ENCODE measurements around the gene DCC.

The DCC gene

DNA sequence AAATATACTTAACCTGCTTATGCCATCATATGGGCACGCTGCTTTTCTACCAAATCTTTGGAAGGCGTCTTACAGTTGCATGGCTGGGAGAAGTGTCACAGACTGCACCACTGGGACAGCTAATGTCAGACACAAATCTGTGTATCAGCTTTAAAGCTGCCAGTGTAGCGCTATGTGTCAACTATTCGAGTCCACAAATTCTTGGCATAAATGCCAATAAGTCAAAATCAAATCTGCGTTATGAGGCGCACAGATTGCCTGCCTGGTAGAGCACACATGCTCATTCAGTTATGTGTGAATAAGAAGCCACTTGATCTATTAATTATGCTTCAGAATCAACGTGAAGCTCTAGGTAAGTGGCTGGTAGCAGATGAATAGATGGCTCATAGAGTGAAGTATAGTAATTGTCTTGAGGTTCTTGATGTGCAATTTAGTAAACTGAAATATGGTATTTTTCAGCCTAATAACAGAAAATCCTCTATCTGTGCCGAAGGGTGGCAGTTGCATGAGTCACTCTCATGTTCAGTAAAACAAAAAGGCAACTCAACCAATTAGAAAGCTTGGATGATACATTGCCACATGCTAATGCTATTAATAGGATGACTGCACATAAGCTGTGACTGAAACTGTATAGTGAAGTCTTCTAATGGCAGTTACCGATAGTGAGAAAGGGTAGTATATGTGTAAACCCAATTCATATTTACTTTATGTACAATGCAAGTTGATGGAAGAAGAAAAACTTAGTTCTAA lies 52.0 kb downstream of the DCC start:
- Histone ChIP-seq H3K4me3 (ENCODE audit: extremely low read depth, insufficient read depth, low read length, poor library complexity, severe bottlenecking) (no peak overlapping the region), H3K4me1 (ENCODE audit: control insufficient read depth, insufficient read depth, low read length, poor library complexity, severe bottlenecking) (no peaks in the 10 kb centered on the region), H3K36me3 (ENCODE audit: control insufficient read depth, insufficient read depth, low read length) (no peaks in the 10 kb centered on the region), H3K27ac (ENCODE audit: low read depth, low read length, severe bottlenecking) (no peak overlapping the region), H3K9me3 (ENCODE audit: control insufficient read depth, low read length) (no peaks in the 10 kb centered on the region)
- WGBS, 2 experiments (ENCODE audit: insufficient coverage in 2 of 2), result 89 to 93% methylated on average over 7 of the region's 9 CpGs

DNA sequence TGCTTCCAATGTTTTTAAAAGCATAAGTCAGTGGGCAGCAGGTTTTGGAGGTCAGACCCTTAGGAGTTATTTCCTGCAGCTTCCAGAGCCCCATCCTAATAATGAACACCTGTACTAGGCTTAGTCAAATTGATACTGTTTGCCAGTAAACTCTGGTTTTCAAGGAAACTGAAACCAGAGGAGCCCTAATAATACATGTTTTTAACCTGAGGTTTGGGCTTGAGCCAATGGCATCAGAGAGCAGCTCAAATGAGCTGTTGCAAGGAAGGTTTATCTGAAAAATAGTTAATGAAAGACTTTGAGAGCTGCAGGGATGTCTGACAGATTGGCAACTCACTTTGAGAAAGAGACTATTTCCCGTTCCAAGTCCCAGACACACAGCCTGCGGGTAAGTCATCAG lies 54.6 kb downstream of the DCC start:
- no peaks in the 10 kb centered on the region for H3K9me3 ChIP-seq (ENCODE audit: control insufficient read depth, low read length)
- H3K4me3 ChIP-seq (ENCODE audit: extremely low read depth, insufficient read depth, low read length, poor library complexity, severe bottlenecking), result no peak overlapping the region
- WGBS, 2 experiments (ENCODE audit: insufficient coverage in 2 of 2), result 74 to 88% methylated on average over 1 to 2 of the region's 2 CpGs
- no peaks in the 10 kb centered on the region for H3K4me1 ChIP-seq (ENCODE audit: control insufficient read depth, insufficient read depth, low read length, poor library complexity, severe bottlenecking)
- no peak overlapping the region for H3K27ac ChIP-seq (ENCODE audit: low read depth, low read length, severe bottlenecking)
- H3K36me3 ChIP-seq (ENCODE audit: control insufficient read depth, insufficient read depth, low read length), result no peaks in the 10 kb centered on the region

DNA sequence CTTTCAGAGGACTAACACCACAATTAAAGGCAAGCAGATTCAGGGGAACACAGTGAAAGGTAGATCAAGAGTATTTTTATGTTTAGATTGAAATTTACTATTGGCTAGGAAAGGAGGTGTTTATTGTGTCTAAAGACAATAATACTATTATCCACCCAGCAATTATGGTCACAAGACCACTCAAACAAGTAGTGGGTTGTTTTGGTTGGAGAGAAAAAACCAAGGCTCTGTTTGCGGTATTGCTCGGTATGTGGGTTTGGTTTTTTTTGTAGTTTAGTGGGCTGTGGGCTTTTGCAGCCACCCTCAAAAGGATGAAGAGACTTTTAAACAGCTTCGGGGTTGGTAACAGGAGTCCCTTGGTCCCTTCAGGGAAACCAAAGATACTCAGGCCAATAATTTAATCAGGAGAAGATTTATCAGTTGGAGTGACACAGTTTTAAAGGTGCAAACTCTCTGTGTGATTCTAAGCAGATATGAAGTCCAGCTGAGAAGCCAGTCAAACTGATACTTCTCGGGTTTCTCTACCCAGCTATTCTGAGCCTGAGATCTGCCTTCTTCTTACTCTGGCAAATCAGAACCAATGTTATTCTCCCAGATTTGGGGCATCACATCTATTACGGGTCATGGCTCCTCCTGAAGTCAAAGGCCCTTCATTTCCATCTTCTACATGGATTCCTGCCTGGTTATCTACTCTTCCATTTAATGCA lies 55.3 kb downstream of the DCC start:
- Histone ChIP-seq H3K4me1 (ENCODE audit: control insufficient read depth, insufficient read depth, low read length, poor library complexity, severe bottlenecking) (no peaks in the 10 kb centered on the region), H3K36me3 (ENCODE audit: control insufficient read depth, insufficient read depth, low read length) (no peaks in the 10 kb centered on the region), H3K27ac (ENCODE audit: low read depth, low read length, severe bottlenecking) (no peak overlapping the region), H3K4me3 (ENCODE audit: extremely low read depth, insufficient read depth, low read length, poor library complexity, severe bottlenecking) (no peak overlapping the region), H3K9me3 (ENCODE audit: control insufficient read depth, low read length) (no peaks in the 10 kb centered on the region)
- 75 to 79% methylated on average over 3 of the region's 5 CpGs for WGBS, 2 experiments (ENCODE audit: insufficient coverage in 2 of 2)

DNA sequence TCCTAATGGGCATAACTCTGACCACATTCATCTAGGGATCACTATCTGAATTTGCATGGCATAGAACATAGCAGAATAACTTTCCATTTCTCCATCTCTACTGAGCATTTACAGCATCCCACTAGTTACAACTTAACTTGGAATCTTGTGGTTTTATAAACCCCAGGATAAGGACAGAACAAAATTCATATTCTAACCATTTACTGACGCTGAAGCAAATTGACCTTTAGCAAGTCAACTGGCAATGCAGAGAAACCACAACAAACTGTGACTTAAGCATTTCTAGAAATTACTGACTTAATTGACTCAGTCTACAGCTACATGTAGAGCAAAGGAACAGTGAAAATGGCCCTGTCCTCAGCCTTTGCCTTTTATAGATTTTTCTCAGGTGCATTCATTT lies 61.2 kb downstream of the DCC start:
- H3K9me3 ChIP-seq (ENCODE audit: control insufficient read depth, low read length), result no peaks in the 10 kb centered on the region
- H3K4me3 ChIP-seq (ENCODE audit: extremely low read depth, insufficient read depth, low read length, poor library complexity, severe bottlenecking), result no peak overlapping the region
- no peak overlapping the region for H3K27ac ChIP-seq (ENCODE audit: low read depth, low read length, severe bottlenecking)
- 67% methylated on average over 1 of the region's 1 CpG; no CpG with 5 or more reads in 1 of the 2 experiments for WGBS, 2 experiments (ENCODE audit: insufficient coverage in 2 of 2)
- no peaks in the 10 kb centered on the region for H3K4me1 ChIP-seq (ENCODE audit: control insufficient read depth, insufficient read depth, low read length, poor library complexity, severe bottlenecking)
- H3K36me3 ChIP-seq (ENCODE audit: control insufficient read depth, insufficient read depth, low read length), result no peaks in the 10 kb centered on the region

DNA sequence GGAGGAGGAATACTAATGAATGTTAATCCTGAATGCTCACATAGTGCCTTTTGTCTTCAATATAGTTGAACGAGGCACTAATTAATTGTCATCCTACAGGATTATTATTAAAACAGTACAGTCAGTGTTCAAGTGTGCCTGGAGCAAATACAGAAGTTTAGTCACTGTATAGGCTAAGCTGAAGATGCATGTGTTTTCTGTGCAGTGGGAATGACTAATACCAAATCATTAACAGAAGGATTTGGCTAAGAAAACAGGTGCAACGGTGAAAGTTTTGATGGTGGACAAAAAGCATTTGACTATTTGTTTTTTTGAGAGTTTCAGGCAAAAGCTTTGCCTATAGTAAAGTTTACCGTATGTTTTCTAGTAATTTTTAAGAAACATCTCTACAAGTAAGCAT lies 62.8 kb downstream of the DCC start:
- Histone ChIP-seq H3K4me1 (ENCODE audit: control insufficient read depth, insufficient read depth, low read length, poor library complexity, severe bottlenecking) (no peaks in the 10 kb centered on the region), H3K4me3 (ENCODE audit: extremely low read depth, insufficient read depth, low read length, poor library complexity, severe bottlenecking) (no peak overlapping the region), H3K27ac (ENCODE audit: low read depth, low read length, severe bottlenecking) (no peak overlapping the region), H3K36me3 (ENCODE audit: control insufficient read depth, insufficient read depth, low read length) (no peaks in the 10 kb centered on the region), H3K9me3 (ENCODE audit: control insufficient read depth, low read length) (no peaks in the 10 kb centered on the region)
- 57% methylated on average over 1 of the region's 3 CpGs; no CpG with 5 or more reads in 1 of the 2 experiments for WGBS, 2 experiments (ENCODE audit: insufficient coverage in 2 of 2)

DNA sequence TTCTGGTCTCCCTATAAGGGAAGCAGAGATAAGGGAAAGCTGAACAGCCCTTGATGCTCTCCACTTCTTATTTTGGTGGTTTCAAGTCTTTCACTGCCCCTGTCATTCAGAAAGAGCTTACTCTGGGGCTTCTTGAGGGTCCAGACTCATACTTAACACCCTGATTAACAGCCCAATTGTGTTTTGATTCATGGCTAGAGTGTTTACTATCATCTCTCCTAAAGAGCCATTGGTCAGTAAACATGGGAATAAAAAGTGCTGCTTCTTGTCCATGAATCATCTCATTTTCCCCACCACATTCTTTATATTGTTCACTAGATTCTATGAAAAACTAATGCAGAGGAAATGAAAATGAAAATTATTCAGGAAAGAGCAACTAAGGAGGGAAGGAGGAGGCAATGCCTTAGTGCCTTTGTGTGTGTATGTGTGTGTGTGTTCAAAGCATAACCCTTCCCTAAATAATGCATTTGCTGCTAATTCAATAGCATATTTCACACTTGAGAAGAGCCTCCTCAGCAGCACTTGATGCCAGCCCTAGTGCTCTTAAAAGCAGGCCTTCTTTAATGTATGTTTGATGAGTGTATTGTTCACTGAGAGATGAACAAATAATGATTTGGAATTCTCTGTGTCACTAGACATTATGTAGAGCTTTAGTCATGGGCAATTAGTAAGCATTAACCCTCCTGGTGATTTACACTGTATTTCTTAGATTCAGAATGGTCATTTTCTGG lies 63.5 kb downstream of the DCC start:
- Histone ChIP-seq H3K4me1 (ENCODE audit: control insufficient read depth, insufficient read depth, low read length, poor library complexity, severe bottlenecking) (no peaks in the 10 kb centered on the region), H3K36me3 (ENCODE audit: control insufficient read depth, insufficient read depth, low read length) (no peaks in the 10 kb centered on the region), H3K27ac (ENCODE audit: low read depth, low read length, severe bottlenecking) (no peak overlapping the region), H3K4me3 (ENCODE audit: extremely low read depth, insufficient read depth, low read length, poor library complexity, severe bottlenecking) (no peak overlapping the region), H3K9me3 (ENCODE audit: control insufficient read depth, low read length) (no peaks in the 10 kb centered on the region)

DNA sequence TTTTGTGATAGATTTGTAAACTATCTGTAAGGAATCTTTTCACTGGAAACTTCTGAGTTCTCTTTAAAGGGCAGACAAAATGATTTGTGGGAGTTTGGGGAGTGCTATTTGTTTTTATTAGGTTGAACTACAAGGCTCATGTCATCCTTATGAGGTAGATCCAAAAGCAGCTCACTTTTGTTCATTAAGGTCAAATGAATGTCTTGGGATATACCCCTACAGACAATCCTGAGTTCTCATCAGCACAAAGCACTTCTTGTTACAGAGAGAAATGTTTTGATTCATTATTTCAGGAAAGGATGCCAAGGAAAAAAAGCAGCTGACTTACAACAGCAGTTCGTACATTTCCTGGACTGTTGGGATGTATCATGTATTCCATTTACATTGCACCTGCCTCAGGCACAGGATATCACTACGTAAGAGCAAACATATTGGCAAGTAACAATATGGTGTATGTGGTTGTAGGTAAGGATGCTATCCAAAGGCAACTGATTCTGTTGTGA lies 68.9 kb downstream of the DCC start:
- Histone ChIP-seq H3K4me3 (ENCODE audit: extremely low read depth, insufficient read depth, low read length, poor library complexity, severe bottlenecking) (no peak overlapping the region), H3K9me3 (ENCODE audit: control insufficient read depth, low read length) (no peaks in the 10 kb centered on the region)
- WGBS, 2 experiments (ENCODE audit: insufficient coverage in 2 of 2), result no CpG with 5 or more reads among the region's 2 CpGs

DNA sequence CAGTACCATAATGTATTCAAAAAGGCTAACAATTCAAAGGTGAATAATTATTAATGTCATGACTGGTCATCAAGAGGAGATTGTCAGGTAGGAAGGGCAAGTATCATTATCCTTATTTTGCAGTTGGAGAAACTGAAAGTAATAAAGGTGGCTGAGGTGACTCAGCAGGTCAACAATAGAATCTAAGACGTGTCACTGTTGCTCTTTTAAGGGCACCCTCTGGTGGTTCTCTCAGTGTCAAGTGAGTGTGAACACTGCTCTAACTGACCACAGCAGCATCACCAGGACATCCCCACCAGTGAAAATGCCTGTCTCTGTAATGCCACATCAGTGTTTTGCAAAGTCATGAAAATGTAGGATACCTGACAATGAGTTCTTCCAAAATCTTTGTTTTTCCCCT lies 69.7 kb downstream of the DCC start:
- no peak overlapping the region for H3K27ac ChIP-seq (ENCODE audit: low read depth, low read length, severe bottlenecking)
- WGBS, 2 experiments (ENCODE audit: insufficient coverage in 2 of 2), result 58% methylated on average over 1 of the region's 1 CpG; no CpG with 5 or more reads in 1 of the 2 experiments
- H3K9me3 ChIP-seq (ENCODE audit: control insufficient read depth, low read length), result no peaks in the 10 kb centered on the region

More for the DNA sequence above, 68.9 kb downstream of the DCC start:
- no peaks in the 10 kb centered on the region for H3K36me3 ChIP-seq (ENCODE audit: control insufficient read depth, insufficient read depth, low read length)
- no peaks in the 10 kb centered on the region for H3K4me1 ChIP-seq (ENCODE audit: control insufficient read depth, insufficient read depth, low read length, poor library complexity, severe bottlenecking)
- no peak overlapping the region for H3K27ac ChIP-seq (ENCODE audit: low read depth, low read length, severe bottlenecking)

DNA sequence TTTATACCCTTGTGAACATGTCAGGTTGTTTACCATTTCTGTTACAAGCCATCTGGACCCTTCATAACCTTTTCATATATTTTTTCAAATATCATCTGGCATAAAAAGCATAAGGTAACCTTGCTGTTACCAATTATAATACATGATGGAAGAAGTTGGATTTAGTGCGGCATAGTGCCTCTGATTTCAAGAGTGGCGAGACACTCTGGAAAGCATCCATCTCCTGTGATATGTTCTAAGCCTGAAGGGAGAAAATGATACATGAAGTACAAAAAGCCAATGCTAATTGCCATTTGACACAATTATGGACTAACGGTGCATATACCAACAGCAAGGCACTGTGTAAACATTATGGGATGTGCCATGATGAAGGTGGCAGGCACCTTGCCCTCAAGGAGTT lies 75.1 kb downstream of the DCC start:
- H3K4me1 ChIP-seq (ENCODE audit: control insufficient read depth, insufficient read depth, low read length, poor library complexity, severe bottlenecking), result no peaks in the 10 kb centered on the region
- 93 to 96% methylated on average over 3 of the region's 3 CpGs for WGBS, 2 experiments (ENCODE audit: insufficient coverage in 2 of 2)

More for the DNA sequence above, 69.7 kb downstream of the DCC start:
- Histone ChIP-seq H3K36me3 (ENCODE audit: control insufficient read depth, insufficient read depth, low read length) (no peaks in the 10 kb centered on the region), H3K4me1 (ENCODE audit: control insufficient read depth, insufficient read depth, low read length, poor library complexity, severe bottlenecking) (no peaks in the 10 kb centered on the region), H3K4me3 (ENCODE audit: extremely low read depth, insufficient read depth, low read length, poor library complexity, severe bottlenecking) (no peak overlapping the region)

DNA sequence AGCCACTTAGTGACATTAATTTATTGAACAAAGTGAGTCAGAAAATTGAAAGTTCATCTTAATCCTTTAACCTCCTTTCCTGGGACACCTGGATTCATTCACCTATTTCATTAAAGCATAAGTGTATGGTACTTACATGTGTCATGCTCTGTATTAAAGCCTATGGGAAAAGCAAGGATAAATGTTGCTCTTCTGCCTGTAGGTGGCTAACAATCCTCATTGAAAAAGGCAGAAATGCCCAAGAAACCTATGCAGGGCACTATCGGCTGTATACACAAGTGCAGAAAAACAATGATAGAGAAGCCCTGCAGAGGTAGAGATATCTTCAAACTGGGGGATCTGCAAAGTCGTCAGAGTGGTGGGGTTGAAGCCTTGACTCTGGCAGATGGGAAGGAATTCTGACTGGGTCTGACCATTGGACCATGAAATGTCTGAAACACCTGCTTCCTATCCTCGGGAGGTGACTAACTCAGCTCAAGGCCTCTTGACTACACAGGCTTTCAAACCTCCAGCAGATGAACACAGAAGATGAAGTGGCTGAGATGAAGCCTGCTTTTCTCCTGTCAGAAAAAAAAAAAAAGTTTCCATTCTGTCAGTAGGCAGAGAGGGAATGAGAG lies 83.1 kb downstream of the DCC start:
- 44 to 73% methylated on average over 2 of the region's 3 CpGs for WGBS, 2 experiments (ENCODE audit: insufficient coverage in 2 of 2)
- Histone ChIP-seq H3K36me3 (ENCODE audit: control insufficient read depth, insufficient read depth, low read length) (no peaks in the 10 kb centered on the region), H3K4me3 (ENCODE audit: extremely low read depth, insufficient read depth, low read length, poor library complexity, severe bottlenecking) (no peak overlapping the region), H3K4me1 (ENCODE audit: control insufficient read depth, insufficient read depth, low read length, poor library complexity, severe bottlenecking) (no peaks in the 10 kb centered on the region), H3K27ac (ENCODE audit: low read depth, low read length, severe bottlenecking) (no peak overlapping the region), H3K9me3 (ENCODE audit: control insufficient read depth, low read length) (no peaks in the 10 kb centered on the region)

More for the DNA sequence above, 75.1 kb downstream of the DCC start:
- H3K9me3 ChIP-seq (ENCODE audit: control insufficient read depth, low read length), result no peaks in the 10 kb centered on the region
- H3K27ac ChIP-seq (ENCODE audit: low read depth, low read length, severe bottlenecking), result no peak overlapping the region
- H3K36me3 ChIP-seq (ENCODE audit: control insufficient read depth, insufficient read depth, low read length), result no peaks in the 10 kb centered on the region
- H3K4me3 ChIP-seq (ENCODE audit: extremely low read depth, insufficient read depth, low read length, poor library complexity, severe bottlenecking), result no peak overlapping the region
